HG02943 (cell line): ENCODE measurements around the gene RNF130.
A peak's percentile ranks its signal among the peaks of the same experiment; 100 is the strongest.
"Not testable (repeated sequence)": the region's sequence is repeated elsewhere in the genome, so short reads cannot be mapped to it uniquely, and the experiment has no call there.

ENCODE experiments used
- ATAC-seq: cut with Tn5 transposase; IDR thresholded peaks from one replicate; pipeline ENCODE4 v1.9.1; 2021; ENCODE audit warnings: mild to moderate bottlenecking, low read depth, moderate library complexity; ENCODE audit not compliant: unreplicated experiment

The RNF130 gene

GRCh38 chr5:179981636-179982035 lies 89.9 kb downstream of the RNF130 start:
- ATAC-seq: no peak

DNA sequence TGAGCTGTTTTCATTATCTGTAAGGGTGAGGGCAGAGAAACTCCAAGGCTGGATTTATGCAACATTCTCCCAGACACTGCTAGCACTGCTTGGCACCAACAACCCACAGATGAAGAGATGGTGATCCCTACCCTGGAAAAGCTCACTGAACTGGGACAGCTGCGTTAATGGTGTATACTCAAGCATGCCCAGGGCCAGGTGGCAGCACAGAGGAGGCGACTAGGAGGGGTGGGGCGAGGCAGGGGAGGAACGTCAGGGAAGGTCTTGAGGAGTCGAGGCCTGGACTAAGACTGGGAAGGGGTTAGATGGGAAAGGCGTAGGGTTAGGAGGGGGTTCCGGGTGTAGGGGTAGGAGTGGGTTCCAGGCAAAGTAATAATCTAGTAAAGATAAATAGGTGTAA lies 90.8 kb downstream of the RNF130 start:
- no peak for ATAC-seq

DNA sequence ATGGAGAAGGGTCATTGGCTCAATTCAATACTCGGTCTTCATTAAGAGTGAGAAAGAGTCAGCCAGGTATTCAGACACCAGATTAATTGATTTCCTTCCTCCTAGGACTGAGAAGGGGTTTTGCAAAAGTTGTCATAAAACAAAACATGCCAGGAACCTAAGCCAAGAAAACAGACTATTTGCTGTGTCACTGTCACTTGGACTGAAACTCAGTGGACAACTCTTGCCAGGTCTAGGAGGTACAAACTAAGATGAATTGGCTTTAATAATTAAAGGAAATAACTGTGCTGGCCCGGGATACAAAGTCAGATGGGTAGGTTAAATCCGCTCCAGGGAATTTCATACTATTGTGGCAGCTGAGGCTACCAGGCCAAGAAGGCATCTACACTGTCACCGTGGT lies 92.8 kb downstream of the RNF130 start:
- ATAC-seq: no peak

GRCh38 chr5:179975713-179976134 lies 95.8 kb downstream of the RNF130 start:
- ATAC-seq: no peak

DNA sequence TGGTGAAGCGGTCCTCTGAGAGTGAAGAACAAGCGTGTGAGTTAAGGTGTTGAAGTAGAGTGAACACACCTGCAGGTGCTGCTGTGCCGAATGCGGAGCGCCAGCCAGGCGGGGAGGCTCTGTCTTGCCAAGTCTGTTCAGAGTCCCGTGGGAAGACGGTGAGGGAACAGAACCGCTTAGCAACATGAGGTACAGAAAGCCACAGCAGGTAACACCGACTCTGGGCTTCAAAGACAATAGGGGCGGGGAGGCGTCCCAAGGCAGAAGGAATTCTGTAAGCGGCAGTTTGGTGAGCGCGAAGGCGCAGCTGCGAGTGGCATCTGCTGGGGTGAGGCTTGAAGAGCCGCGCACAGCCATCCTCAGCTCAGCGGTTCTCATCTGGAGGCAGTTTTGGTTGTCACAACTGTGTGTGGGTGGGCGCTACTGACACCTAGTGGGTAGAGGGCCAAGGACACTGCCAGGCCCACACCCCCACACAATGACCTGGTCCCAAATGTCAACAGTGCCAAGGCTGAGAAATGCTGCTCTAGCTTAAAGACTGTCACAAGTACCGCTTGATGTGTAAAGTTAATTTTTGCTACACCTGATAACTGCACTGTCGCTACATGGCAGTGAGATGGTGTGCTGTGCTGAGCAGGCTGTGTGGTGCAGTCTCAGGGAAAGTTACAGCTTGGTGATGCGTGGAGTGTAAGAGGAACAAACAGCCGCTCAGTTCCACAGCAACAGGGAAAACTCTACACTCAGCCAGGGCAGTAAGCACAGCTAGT lies 96.4 kb downstream of the RNF130 start:
- peak; percentile 73 for ATAC-seq

GRCh38 chr5:179974246-179974945 lies 97.2 kb downstream of the RNF130 start:
- ATAC-seq: no peak

DNA sequence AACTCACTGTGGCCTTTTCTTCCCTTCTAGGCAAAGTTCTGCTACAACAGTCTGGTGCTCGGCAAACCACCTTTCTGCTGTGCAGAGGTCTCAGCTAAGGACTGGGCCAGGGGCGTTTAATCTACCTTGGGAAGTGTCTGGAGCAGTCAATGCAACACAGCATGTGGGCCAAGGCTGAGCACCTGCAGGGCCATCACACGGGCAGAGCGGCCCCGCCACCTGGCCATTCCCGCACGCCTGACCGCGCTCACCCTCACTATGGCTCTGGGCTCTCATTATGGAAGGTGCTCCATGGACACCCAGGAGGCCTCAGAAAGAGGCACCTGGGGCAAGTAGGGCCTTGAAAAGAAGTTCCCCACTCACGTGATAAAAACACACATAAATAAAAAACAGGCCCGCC lies 98.2 kb downstream of the RNF130 start:
- no peak for ATAC-seq

- ATAC-seq: no peak
Measured at GRCh38 chr5:179969110-179969509, 102.4 kb downstream of the RNF130 start.

DNA sequence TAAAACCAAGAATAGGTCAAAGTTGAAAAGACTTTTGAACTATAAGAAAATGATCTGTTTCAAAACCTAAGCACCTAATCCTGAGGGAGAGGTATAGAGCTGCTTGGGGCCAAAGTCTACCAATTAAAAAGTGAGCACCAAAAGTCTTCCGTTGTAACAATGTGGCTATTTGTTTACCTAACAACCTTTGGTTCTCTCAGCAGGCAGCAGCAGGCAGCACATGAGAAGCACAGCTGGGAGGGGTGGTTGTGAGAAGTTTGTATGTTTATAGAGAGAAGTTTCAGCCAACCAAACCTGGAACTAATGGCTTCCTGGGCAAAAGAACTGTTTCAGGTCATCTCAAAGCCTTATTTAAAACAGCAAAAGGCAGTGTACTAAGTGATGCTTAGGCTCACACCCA lies 104.1 kb downstream of the RNF130 start:
- no peak for ATAC-seq

GRCh38 chr5:179964015-179964414 lies 107.5 kb downstream of the RNF130 start:
- ATAC-seq: no peak

DNA sequence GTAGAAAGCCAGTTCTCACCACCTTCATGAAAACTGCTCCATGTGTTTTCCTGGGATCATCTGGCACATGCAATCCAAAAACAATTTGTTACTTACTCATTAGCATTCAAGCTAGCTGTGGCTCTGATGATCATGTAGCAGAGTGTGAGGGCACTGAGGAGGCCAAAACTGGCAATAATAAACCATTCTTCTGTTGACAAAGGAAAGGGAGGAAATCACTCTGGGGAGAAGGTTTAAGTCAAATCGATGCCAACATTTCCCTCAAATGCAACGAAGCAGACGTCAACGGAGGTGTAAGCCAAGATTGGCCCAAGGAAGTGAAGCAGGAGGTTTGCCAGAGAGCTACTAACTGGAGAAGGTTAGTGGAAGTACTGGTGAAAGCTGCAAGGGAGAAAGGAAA lies 108.2 kb downstream of the RNF130 start:
- no peak for ATAC-seq

DNA sequence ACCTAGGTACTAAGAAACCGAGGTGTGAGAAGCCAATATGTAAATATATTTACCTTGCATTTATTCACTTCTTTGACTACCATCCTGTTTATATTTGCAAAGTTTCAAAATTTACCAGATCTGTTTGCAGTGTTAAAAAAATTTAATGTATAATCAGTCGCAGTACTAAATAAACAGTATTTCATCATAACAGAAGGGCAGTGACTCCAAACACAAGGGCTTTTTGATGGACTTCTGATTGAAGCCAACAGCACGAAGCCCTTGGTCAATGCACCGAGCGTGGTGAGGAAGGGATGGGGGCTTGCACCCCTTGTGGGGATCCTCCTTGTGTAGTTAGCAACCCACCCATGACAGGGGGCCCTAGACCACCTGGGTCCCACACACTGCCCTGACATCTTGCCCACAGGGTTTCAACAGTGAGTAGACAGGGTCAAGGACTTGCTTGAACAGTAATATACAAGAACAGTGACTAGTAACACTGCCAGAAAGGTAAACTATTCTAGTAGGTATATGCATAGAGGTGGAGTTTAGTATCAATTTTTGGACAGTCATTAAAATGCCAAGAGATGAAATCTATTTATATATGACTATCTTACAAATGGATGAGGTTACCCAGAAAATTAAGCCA lies 111.2 kb downstream of the RNF130 start:
- no peak for ATAC-seq

DNA sequence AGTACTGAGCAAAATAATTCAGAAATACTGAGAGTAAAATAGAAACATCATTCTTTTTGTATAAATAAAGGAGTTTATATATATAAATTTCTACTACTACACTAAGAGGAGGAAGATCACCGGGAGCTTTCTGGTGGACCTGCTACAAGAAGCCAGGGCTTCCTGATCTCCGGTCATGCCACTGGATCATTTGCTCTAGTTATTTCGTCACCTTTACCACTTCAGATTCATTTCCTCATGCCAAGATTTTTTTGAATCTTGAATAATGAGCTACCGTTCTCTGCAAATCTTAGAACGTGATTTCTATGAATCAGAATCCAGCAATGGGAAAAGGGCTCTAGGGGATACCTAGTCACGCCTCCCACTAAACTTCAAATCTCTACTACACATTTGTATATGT lies 111.9 kb downstream of the RNF130 start:
- ATAC-seq: no peak

GRCh38 chr5:179959118-179959517 lies 112.4 kb downstream of the RNF130 start:
- not testable (repeated sequence) for ATAC-seq

- ATAC-seq: no peak
Measured at GRCh38 chr5:179955630-179956029, 115.9 kb downstream of the RNF130 start.

DNA sequence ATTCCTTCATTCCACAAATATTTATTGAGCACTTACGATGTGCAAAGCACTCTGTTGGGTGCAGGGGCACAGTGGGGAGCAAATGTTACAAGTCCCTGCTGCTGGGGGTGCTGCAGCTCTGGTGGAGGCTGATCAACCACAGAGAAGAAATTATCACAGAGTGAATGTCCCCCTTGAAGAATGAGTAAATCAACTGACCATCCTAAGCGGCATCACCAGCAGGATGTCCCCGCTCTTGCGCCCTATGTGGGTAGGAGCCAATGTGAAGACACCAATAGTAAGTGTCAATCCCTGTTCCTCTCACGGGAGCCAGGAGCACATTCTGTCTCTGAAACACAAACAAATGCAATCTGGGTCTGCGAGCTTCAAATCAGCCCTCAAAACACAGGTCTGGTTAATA lies 116.5 kb downstream of the RNF130 start:
- no peak for ATAC-seq

- ATAC-seq: no peak
Measured at GRCh38 chr5:179954434-179954833, 117.1 kb downstream of the RNF130 start.

DNA sequence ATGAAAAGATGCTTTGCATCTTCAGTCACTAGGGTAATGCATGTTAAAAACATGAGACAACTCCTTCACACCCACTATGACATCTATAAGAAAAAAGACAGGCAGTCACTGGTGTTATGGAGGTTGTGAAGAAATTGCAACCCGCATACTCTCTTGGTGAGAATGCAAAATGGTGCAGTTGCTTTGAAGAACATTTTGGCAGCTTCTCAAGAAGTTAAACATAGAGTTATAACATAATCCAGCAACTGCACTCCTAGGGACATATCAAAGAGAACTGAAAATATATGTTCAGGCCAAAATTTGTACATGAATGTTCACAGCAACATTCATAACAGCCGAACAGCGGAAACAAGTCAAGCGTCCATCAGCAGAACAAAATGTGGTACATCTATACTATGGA lies 117.6 kb downstream of the RNF130 start:
- ATAC-seq: no peak

- ATAC-seq: no peak
Measured at GRCh38 chr5:179936976-179937681, 134.4 kb downstream of the RNF130 start.

- ATAC-seq: no peak
Measured at GRCh38 chr5:179930788-179931473, 140.6 kb downstream of the RNF130 start.
